SH-SY5Y (cell line): ENCODE results near the gene INSL3.

Experiments used
- GATA2 ChIP-seq: IDR thresholded peaks from 2 replicates; pipeline ENCODE4 v1.6.1; 2011; ENCODE audit warnings: mild to moderate bottlenecking, low read depth, low read length
- GATA3 ChIP-seq: IDR thresholded peaks from 2 replicates; pipeline ENCODE4 v1.6.1; 2011; ENCODE audit warnings: low read depth, mild to moderate bottlenecking, low read length, moderate library complexity

GRCh38 chr19:17860993-17861360, 39.7 kb upstream of the INSL3 start:
- TF ChIP-seq GATA2 (no peak), GATA3 (no peak)
